K562 (cell line): Measurements from ENCODE around the gene COL20A1. TPM values are rescaled to one million over a fixed set of nuclear protein-coding genes. Genes with fewer than 3 reads are reported as not detected.

Source experiments
- C11orf30 ChIP-seq: fragments of 450-650 bp; IDR thresholded peaks from 2 replicates; pipeline ENCODE4 v1.6.1; 2016; ENCODE audit warnings: low read depth, mild to moderate bottlenecking
- GATAD2B ChIP-seq: fragments of 450-650 bp; IDR thresholded peaks from 2 replicates; pipeline ENCODE4 v1.6.1; 2017; ENCODE audit warnings: mild to moderate bottlenecking, borderline replicate concordance
- MXI1 ChIP-seq: IDR thresholded peaks from 2 replicates; pipeline ENCODE4 v1.6.1; 2011; ENCODE audit warnings: low read depth, mild to moderate bottlenecking, improper control_type of control experiment, low read length
- POLR2AphosphoS5 ChIP-seq: IDR thresholded peaks from 2 replicates; pipeline ENCODE4 v1.6.1; 2011; ENCODE audit warnings: mild to moderate bottlenecking, low read depth, low read length, moderate library complexity; ENCODE audit not compliant: control insufficient read depth, insufficient read depth
- RBBP5 ChIP-seq: fragments of 200-600 bp; sonication (generic); IDR thresholded peaks from 2 replicates; pipeline ENCODE4 v1.6.1; 2012; ENCODE audit warnings: borderline replicate concordance, mild to moderate bottlenecking, low read length, control low read depth, inconsistent platforms; ENCODE audit not compliant: insufficient read depth, poor library complexity, severe bottlenecking
- SIN3A ChIP-seq, 2 experiments: fragments of 150-350 bp in 1 of 2; IDR thresholded peaks; 2 replicates each; pipeline ENCODE4 v1.6.1; 2011 to 2016; ENCODE audit warnings: borderline replicate concordance in 2 of 2, low read depth in 2 of 2, low read length in 2 of 2, mild to moderate bottlenecking in 2 of 2, moderate library complexity in 2 of 2; ENCODE audit not compliant: control insufficient read depth in 1 of 2
- SMARCE1 ChIP-seq: fragments of 450-650 bp; IDR thresholded peaks from 2 replicates; pipeline ENCODE4 v1.7.1; 2016; ENCODE audit warnings: mild to moderate bottlenecking
- SPI1 ChIP-seq: IDR thresholded peaks from 2 replicates; pipeline ENCODE4 v1.6.1; 2011; ENCODE audit warnings: low read depth, low read length, control low read depth, borderline replicate concordance
- TBP ChIP-seq: optimal IDR thresholded peaks from 2 replicates; pipeline ENCODE3; 2011; ENCODE audit warnings: low read depth, low read length, improper control_type of control experiment
- ZBTB7A ChIP-seq: IDR thresholded peaks from 2 replicates; pipeline ENCODE4 v1.6.1; 2011; ENCODE audit warnings: low read depth, mild to moderate bottlenecking, low read length, moderate library complexity, borderline replicate concordance; ENCODE audit not compliant: control insufficient read depth
- ZNF140 ChIP-seq: fragments of 250-450 bp; sonication (Bioruptor Pico); IDR thresholded peaks from 2 replicates; pipeline ENCODE4 v1.8.0; 2021; ENCODE audit warnings: moderate library complexity, mild to moderate bottlenecking, inconsistent platforms
- polyA plus RNA-seq, 8 experiments: library from polyadenylated mRNA; depleted of rRNA in 4 of 8; stranded (reverse) in 5 of 8; unstranded in 3 of 8; fragments of >200 nt; fragmentation: Nextera tagmentation in 2 of 8; fragmentation: Illumina TruSeq in 1 of 8; extraction: Ambion mirVana in 2 of 8; extraction: Trizol in 1 of 8; gene quantifications; 2 replicates each; pipeline versions ENCODE4 v1.2.1 to v1.2.3, GENCODE V29; 2011 to 2014; ENCODE audit warnings: inconsistent platforms in 1 of 8, missing spikeins in 1 of 8
- total RNA-seq, 7 experiments: library from RNA; depleted of rRNA in 6 of 7; stranded (reverse); fragments of >200 nt in 6 of 7; fragmentation: Illumina TruSeq in 2 of 7; extraction: Trizol in 2 of 7; gene quantifications; 2 replicates each; pipeline versions ENCODE4 v1.2.1 to v1.2.3, GENCODE V29; 2011 to 2021; ENCODE audit warnings: low replicate concordance in 1 of 7
- TF ChIP-seq, protein P1 (sequence below), 2 experiments: fragments of 200-800 bp in 1 of 2; sonication (Bioruptor generic) in 1 of 2; sonication (generic) in 1 of 2; formaldehyde crosslinking in 1 of 2; IDR thresholded peaks in 1 of 2; conservative IDR thresholded peaks in 1 of 2; 2 replicates each; pipeline versions ENCODE4 v1.5.0 to v1.6.1; 2016 to 2020; ENCODE audit warnings: missing compliant biosample characterization in 1 of 2, missing genetic modification characterization in 1 of 2, missing genetic modification reagents in 1 of 2
- TF ChIP-seq, protein P2 (sequence below): fragments of 200-800 bp; sonication (Bioruptor generic); IDR thresholded peaks from 2 replicates; pipeline ENCODE4 v1.6.1; 2017; ENCODE audit warnings: missing genetic modification characterization, missing compliant biosample characterization
- TF ChIP-seq, protein P3 (sequence below): fragments of 250-450 bp; sonication (Bioruptor Pico); IDR thresholded peaks from 2 replicates; pipeline ENCODE4 v1.4.0; 2020; ENCODE audit warnings: mild to moderate bottlenecking
- TF ChIP-seq, protein P4 (sequence below), 3 experiments: fragments of 200-800 bp in 1 of 3; sonication (Bioruptor generic) in 1 of 3; sonication (generic) in 1 of 3; formaldehyde crosslinking in 1 of 3; IDR thresholded peaks; 2 replicates each; pipeline versions ENCODE4 v1.6.1 to v1.8.0; 2016 to 2022; ENCODE audit warnings: mild to moderate bottlenecking in 2 of 3, missing compliant biosample characterization in 2 of 3, missing genetic modification characterization in 2 of 3, missing genetic modification reagents in 1 of 3
- TF ChIP-seq, protein P5 (sequence below): sonication (generic); formaldehyde crosslinking; IDR thresholded peaks from 2 replicates; pipeline ENCODE4 v1.8.0; 2022; ENCODE audit warnings: mild to moderate bottlenecking, missing genetic modification reagents

COL20A1 gene
- total and polyA plus RNA-seq, 9 of the 15 experiments (the other 6 are each of a cell fraction or from before 2014, with no cell fraction given) = not detected

DNA sequence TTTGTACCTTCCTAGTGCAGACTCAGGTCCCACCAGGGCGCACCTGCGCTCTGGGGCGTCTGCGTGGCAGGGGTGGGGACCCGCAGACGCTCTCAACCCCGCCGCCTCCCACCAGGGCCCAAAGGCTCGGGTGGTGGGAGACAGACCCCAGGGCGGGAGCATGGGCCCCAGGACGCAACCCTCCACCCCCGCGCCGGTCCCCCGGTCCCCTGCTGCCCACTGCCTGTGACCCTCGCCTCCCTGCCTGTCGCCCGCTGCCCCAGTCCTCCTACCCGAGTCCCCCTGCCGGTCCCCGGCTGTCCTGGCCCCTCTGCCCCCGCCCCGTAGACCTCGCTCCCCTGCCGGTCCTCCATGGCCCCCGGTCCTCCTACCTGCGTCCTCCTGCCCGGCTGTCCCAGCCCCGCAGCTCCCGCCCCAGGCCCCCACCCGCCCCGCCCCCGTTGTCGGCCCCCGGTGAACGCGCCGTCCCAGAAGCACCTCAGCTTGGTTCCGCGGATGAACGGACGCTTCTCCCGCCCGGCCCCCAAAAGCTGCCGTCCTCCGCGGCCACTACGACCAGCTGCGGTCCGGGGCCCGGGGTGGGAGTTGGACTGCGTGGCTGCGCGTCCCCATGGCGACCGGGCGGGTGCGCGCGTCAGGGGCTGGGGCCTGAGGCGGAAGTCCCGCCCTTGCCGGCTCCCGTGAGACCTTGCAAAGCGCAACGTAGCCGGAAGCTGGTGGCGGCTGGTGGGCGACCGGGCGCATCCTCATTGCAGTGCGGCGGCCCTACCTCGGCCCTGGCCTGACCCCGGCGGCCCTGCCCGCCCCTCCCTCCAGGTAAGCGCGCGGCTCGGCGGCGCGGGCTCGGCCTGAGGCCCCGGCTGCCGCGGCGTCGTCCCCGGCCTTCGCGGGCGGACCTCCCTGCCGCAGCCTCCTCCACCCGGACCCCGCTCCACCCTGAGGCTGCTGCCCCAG is 20.6 kb upstream of the COL20A1 start, which contains the start of gene ARFGAP1 (continued):
- TF ChIP-seq POLR2AphosphoS5 (0 out of 2 replicates have a peak, but pooled peaks have one; percentile 40), TBP (peak; percentile 39), ZNF140 (CRISPR knock-in tag) (no peak), C11orf30 (peak; percentile 62; the same call in 1 of the 2 replicates), SPI1 (no peak), ZBTB7A (peak; percentile 45; the same call in 1 of the 2 replicates), SMARCE1 (no peak), MXI1 (peak; percentile 83), RBBP5 (peak; percentile 93), SIN3A (IDR thresholded peaks at IDR 0.05; ENCODE audit: borderline replicate concordance in 2 of 2, control insufficient read depth in 1 of 2, low read depth in 2 of 2, low read length in 2 of 2) (peak; percentile 58 to 88; a peak in 3 of 4 replicates), GATAD2B (0 out of 2 replicates have a peak, but pooled peaks have one; percentile 50)
- TF ChIP-seq, protein P1, sequence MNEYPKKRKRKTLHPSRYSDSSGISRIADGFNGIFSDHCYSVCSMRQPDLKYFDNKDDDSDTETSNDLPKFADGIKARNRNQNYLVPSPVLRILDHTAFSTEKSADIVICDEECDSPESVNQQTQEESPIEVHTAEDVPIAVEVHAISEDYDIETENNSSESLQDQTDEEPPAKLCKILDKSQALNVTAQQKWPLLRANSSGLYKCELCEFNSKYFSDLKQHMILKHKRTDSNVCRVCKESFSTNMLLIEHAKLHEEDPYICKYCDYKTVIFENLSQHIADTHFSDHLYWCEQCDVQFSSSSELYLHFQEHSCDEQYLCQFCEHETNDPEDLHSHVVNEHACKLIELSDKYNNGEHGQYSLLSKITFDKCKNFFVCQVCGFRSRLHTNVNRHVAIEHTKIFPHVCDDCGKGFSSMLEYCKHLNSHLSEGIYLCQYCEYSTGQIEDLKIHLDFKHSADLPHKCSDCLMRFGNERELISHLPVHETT (CRISPR knock-in tag; conservative IDR thresholded peaks at IDR 0.05 in 1 of 2, IDR thresholded peaks at IDR 0.05 in 1 of 2) = no peak
- TF ChIP-seq, protein P2, sequence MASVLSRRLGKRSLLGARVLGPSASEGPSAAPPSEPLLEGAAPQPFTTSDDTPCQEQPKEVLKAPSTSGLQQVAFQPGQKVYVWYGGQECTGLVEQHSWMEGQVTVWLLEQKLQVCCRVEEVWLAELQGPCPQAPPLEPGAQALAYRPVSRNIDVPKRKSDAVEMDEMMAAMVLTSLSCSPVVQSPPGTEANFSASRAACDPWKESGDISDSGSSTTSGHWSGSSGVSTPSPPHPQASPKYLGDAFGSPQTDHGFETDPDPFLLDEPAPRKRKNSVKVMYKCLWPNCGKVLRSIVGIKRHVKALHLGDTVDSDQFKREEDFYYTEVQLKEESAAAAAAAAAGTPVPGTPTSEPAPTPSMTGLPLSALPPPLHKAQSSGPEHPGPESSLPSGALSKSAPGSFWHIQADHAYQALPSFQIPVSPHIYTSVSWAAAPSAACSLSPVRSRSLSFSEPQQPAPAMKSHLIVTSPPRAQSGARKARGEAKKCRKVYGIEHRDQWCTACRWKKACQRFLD (CRISPR knock-in tag) = no peak
- TF ChIP-seq, protein P3, sequence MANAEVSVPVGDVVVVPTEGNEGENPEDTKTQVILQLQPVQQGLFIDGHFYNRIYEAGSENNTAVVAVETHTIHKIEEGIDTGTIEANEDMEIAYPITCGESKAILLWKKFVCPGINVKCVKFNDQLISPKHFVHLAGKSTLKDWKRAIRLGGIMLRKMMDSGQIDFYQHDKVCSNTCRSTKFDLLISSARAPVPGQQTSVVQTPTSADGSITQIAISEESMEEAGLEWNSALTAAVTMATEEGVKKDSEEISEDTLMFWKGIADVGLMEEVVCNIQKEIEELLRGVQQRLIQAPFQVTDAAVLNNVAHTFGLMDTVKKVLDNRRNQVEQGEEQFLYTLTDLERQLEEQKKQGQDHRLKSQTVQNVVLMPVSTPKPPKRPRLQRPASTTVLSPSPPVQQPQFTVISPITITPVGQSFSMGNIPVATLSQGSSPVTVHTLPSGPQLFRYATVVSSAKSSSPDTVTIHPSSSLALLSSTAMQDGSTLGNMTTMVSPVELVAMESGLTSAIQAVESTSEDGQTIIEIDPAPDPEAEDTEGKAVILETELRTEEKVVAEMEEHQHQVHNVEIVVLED (CRISPR knock-in tag) = peak; percentile 62
- TF ChIP-seq, protein P4, sequence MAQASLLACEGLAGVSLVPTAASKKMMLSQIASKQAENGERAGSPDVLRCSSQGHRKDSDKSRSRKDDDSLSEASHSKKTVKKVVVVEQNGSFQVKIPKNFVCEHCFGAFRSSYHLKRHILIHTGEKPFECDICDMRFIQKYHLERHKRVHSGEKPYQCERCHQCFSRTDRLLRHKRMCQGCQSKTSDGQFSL (CRISPR knock-in tag; IDR thresholded peaks at IDR 0.05) = no peak
- TF ChIP-seq, protein P4 (tag; IDR thresholded peaks at IDR 0.05) = no peak
- TF ChIP-seq, protein P5, sequence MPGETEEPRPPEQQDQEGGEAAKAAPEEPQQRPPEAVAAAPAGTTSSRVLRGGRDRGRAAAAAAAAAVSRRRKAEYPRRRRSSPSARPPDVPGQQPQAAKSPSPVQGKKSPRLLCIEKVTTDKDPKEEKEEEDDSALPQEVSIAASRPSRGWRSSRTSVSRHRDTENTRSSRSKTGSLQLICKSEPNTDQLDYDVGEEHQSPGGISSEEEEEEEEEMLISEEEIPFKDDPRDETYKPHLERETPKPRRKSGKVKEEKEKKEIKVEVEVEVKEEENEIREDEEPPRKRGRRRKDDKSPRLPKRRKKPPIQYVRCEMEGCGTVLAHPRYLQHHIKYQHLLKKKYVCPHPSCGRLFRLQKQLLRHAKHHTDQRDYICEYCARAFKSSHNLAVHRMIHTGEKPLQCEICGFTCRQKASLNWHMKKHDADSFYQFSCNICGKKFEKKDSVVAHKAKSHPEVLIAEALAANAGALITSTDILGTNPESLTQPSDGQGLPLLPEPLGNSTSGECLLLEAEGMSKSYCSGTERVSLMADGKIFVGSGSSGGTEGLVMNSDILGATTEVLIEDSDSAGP (CRISPR knock-in tag) = no peak
